H1 (cell line): ENCODE results near the gene BCO2. TPM values are rescaled to one million over a fixed set of nuclear protein-coding genes. Genes with fewer than 3 reads are reported as not detected.

Experiments
- CTCF ChIA-PET: fragments of 300-600 bp; sonication (Branson Sonifier 250); formaldehyde crosslinking; loops from one replicate; lab custom pipeline; 2021; ENCODE audit not compliant: partially characterized antibody; lab: Charles Lee
- POLR2A ChIA-PET: fragments of 300-600 bp; sonication (Branson Sonifier 250); formaldehyde crosslinking; loops from one replicate; lab custom pipeline; 2021; ENCODE audit warnings: inconsistent platforms; ENCODE audit not compliant: partially characterized antibody; lab: Charles Lee
- DNase-seq, 2 experiments: peaks; one replicate each; pipeline versions ENCODE4 v3.0.0 to v3.0.0-alpha.2; 2010 to 2022; ENCODE audit warnings: low spot score in 2 of 2, low read depth in 1 of 2, mixed read lengths in 1 of 2
- FAIRE-seq: peaks from 2 replicates; lab custom pipeline; 2011; peaks lifted over from hg19 to GRCh38; lab: Jason Lieb, UNC
- H2AFZ ChIP-seq: 2 replicates; pipeline ENCODE4 v1.8.1; 2012; ENCODE audit warnings: low read length, inconsistent platforms
- H2AK5ac ChIP-seq: 2 replicates; pipeline ENCODE4 v1.6.1; 2013; ENCODE audit warnings: low read depth, low read length
- H2BK120ac ChIP-seq: replicated peaks from 2 replicates; pipeline ENCODE3; 2013; ENCODE audit warnings: low read depth, low read length, inconsistent platforms
- H2BK12ac ChIP-seq: 2 replicates; pipeline ENCODE4 v1.6.1; 2013; ENCODE audit warnings: low read depth, low read length
- H2BK15ac ChIP-seq: 2 replicates; pipeline ENCODE4 v1.6.1; 2013; ENCODE audit warnings: low read length
- H2BK20ac ChIP-seq: 2 replicates; pipeline ENCODE4 v1.6.1; 2013; ENCODE audit warnings: low read length
- H2BK5ac ChIP-seq: 2 replicates; pipeline ENCODE4 v1.6.1; 2013; ENCODE audit warnings: low read depth, low read length
- H3K14ac ChIP-seq: 2 replicates; pipeline ENCODE4 v1.6.1; 2013; ENCODE audit warnings: inconsistent platforms; ENCODE audit not compliant: insufficient read length
- H3K18ac ChIP-seq: 2 replicates; pipeline ENCODE4 v1.6.1; 2013; ENCODE audit warnings: low read length; ENCODE audit errors: extremely low read depth
- H3K23ac ChIP-seq: 2 replicates; pipeline ENCODE4 v1.6.1; 2013; ENCODE audit warnings: inconsistent platforms; ENCODE audit not compliant: insufficient read length
- H3K23me2 ChIP-seq: 2 replicates; pipeline ENCODE4 v1.6.1; 2013; ENCODE audit warnings: low read depth, low read length
- H3K27ac ChIP-seq: 2 replicates; pipeline ENCODE4 v1.6.1; 2011; ENCODE audit warnings: low read depth, low read length, inconsistent platforms
- H3K27me3 ChIP-seq, 4 experiments: replicated peaks in 1 of 4; 1 replicate in 1 of 4; 2 replicates in 3 of 4; pipeline versions ENCODE4 v1.6.1 to v1.8.1; 2011 to 2013; ENCODE audit warnings: low read length in 3 of 4, mild to moderate bottlenecking in 3 of 4, inconsistent platforms in 2 of 4, mixed read lengths in 2 of 4, moderate library complexity in 1 of 4; ENCODE audit not compliant: control insufficient read depth in 3 of 4, insufficient read depth in 3 of 4; ENCODE audit errors: extremely low read depth in 1 of 4
- H3K36me3 ChIP-seq, 4 experiments: 2 replicates each; pipeline versions ENCODE4 v1.6.1 to v1.8.1; 2011 to 2013; ENCODE audit warnings: mild to moderate bottlenecking in 4 of 4, low read length in 3 of 4, moderate library complexity in 2 of 4, control low read depth in 1 of 4, inconsistent platforms in 1 of 4; ENCODE audit not compliant: insufficient read depth in 4 of 4, control insufficient read depth in 2 of 4
- H3K4ac ChIP-seq: replicated peaks from 2 replicates; pipeline ENCODE3; 2013; ENCODE audit warnings: low read length, low read depth, mixed read lengths, inconsistent platforms; ENCODE audit not compliant: insufficient read length
- H3K4me1 ChIP-seq, 4 experiments: replicated peaks in 1 of 4; 1 replicate in 1 of 4; 2 replicates in 3 of 4; pipeline versions ENCODE4 v1.6.1 to v1.8.1; 2011 to 2013; ENCODE audit warnings: low read length in 3 of 4, inconsistent platforms in 2 of 4, mixed read lengths in 1 of 4; ENCODE audit not compliant: insufficient read depth in 4 of 4, control insufficient read depth in 3 of 4
- H3K4me2 ChIP-seq, 2 experiments: 2 replicates each; pipeline versions ENCODE4 v1.6.1 to v1.8.1; 2011 to 2013; ENCODE audit warnings: low read depth in 2 of 2, low read length in 2 of 2, control low read depth in 1 of 2, inconsistent platforms in 1 of 2, mild to moderate bottlenecking in 1 of 2; ENCODE audit not compliant: insufficient read depth in 1 of 2
- H3K4me3 ChIP-seq, 4 experiments: fragments of 200-600, 300-600 bp in 1 of 4; sonication (generic), shearing (Covaris generic), sonication (Bioruptor Twin) in 1 of 4; 2 replicates each; pipeline versions ENCODE4 v1.5.1 to v1.8.1; 2011 to 2016; ENCODE audit warnings: low read length in 4 of 4, low read depth in 3 of 4, control low read depth in 2 of 4, inconsistent platforms in 2 of 4, mild to moderate bottlenecking in 2 of 4, mixed read lengths in 1 of 4, moderate library complexity in 1 of 4; ENCODE audit not compliant: insufficient read depth in 2 of 4; ENCODE audit errors: extremely low read depth in 1 of 4
- H3K56ac ChIP-seq: replicated peaks from 2 replicates; pipeline ENCODE3; 2013; ENCODE audit warnings: low read depth, mild to moderate bottlenecking, mixed read lengths, low read length, inconsistent platforms; ENCODE audit not compliant: insufficient read length
- H3K79me1 ChIP-seq: 2 replicates; pipeline ENCODE4 v1.6.1; 2013; ENCODE audit warnings: low read depth, low read length, control low read depth
- H3K79me2 ChIP-seq, 2 experiments: 2 replicates each; pipeline versions ENCODE4 v1.6.1 to v1.8.1; 2012 to 2013; ENCODE audit warnings: low read length in 2 of 2, mild to moderate bottlenecking in 2 of 2, inconsistent platforms in 1 of 2; ENCODE audit not compliant: insufficient read depth in 2 of 2, control insufficient read depth in 1 of 2
- H3K9ac ChIP-seq, 4 experiments: replicated peaks in 1 of 4; 1 replicate in 1 of 4; 2 replicates in 3 of 4; pipeline versions ENCODE4 v1.6.1 to v1.8.1; 2011 to 2013; ENCODE audit warnings: low read depth in 3 of 4, low read length in 3 of 4, control low read depth in 2 of 4, mild to moderate bottlenecking in 2 of 4, moderate library complexity in 2 of 4, inconsistent platforms in 1 of 4; ENCODE audit errors: extremely low read depth in 1 of 4
- H3K9me3 ChIP-seq, 2 experiments: 2 replicates each; pipeline versions ENCODE4 v1.6.1 to v1.8.1; 2012 to 2013; ENCODE audit warnings: mild to moderate bottlenecking in 2 of 2, moderate library complexity in 2 of 2, control low read depth in 1 of 2, inconsistent platforms in 1 of 2, low read depth in 1 of 2, low read length in 1 of 2, mixed read lengths in 1 of 2; ENCODE audit not compliant: insufficient read depth in 2 of 2
- H4K20me1 ChIP-seq, 2 experiments: replicated peaks in 1 of 2; 2 replicates each; pipeline versions ENCODE3 to v1.8.1; 2011 to 2013; ENCODE audit warnings: inconsistent platforms in 2 of 2, low read length in 2 of 2, mild to moderate bottlenecking in 1 of 2; ENCODE audit not compliant: insufficient read depth in 2 of 2, control insufficient read depth in 1 of 2
- H4K5ac ChIP-seq: 2 replicates; pipeline ENCODE4 v1.6.1; 2013; ENCODE audit warnings: low read length, low read depth, mixed read lengths, inconsistent platforms; ENCODE audit not compliant: insufficient read length
- H4K8ac ChIP-seq: 2 replicates; pipeline ENCODE4 v1.8.0; 2013; ENCODE audit warnings: mild to moderate bottlenecking, moderate library complexity, low read length, inconsistent platforms; ENCODE audit not compliant: insufficient read depth; ENCODE audit errors: extremely low read depth
- H4K91ac ChIP-seq: replicated peaks from 2 replicates; pipeline ENCODE3; 2013; ENCODE audit warnings: low read length, mixed read lengths, inconsistent platforms; ENCODE audit not compliant: insufficient read length
- BRCA1 ChIP-seq: IDR thresholded peaks from 2 replicates; pipeline ENCODE4 v1.6.1; 2012; ENCODE audit warnings: low read depth, low read length, improper control_type of control experiment
- CEBPB ChIP-seq: IDR thresholded peaks from 2 replicates; pipeline ENCODE4 v1.6.1; 2012; ENCODE audit warnings: low read depth, low read length
- CHD1 ChIP-seq: IDR thresholded peaks from 2 replicates; pipeline ENCODE4 v1.6.1; 2012; ENCODE audit warnings: low read depth, low read length, improper control_type of control experiment
- CTBP2 ChIP-seq: IDR thresholded peaks from 2 replicates; pipeline ENCODE4 v1.7.0; 2011; ENCODE audit warnings: borderline replicate concordance, mild to moderate bottlenecking, moderate library complexity, mixed read lengths, low read length; ENCODE audit not compliant: insufficient read depth, insufficient read length
- HDAC6 ChIP-seq: IDR thresholded peaks from one replicate; pipeline ENCODE4 v1.7.1; 2012; ENCODE audit warnings: low read depth, mild to moderate bottlenecking, inconsistent platforms, low read length, moderate library complexity
- KDM5A ChIP-seq: fragments of 200-600 bp; IDR thresholded peaks from 2 replicates; pipeline ENCODE4 v1.7.1; 2012; ENCODE audit warnings: mild to moderate bottlenecking, low read length, inconsistent platforms, mixed read lengths
- MAX ChIP-seq: IDR thresholded peaks from 2 replicates; pipeline ENCODE4 v1.6.1; 2012; ENCODE audit warnings: inconsistent platforms
- NANOG ChIP-seq: IDR thresholded peaks from 2 replicates; pipeline ENCODE4 v1.6.1; 2011; ENCODE audit warnings: low read length, low read depth, mild to moderate bottlenecking, inconsistent platforms; ENCODE audit not compliant: insufficient read depth, poor library complexity, severe bottlenecking
- POLR2AphosphoS5 ChIP-seq: IDR thresholded peaks from 2 replicates; pipeline ENCODE4 v1.6.1; 2011; ENCODE audit warnings: low read depth, low read length
- RAD21 ChIP-seq, 2 experiments: IDR thresholded peaks in 1 of 2; conservative IDR thresholded peaks in 1 of 2; 2 replicates each; pipeline ENCODE4 v1.6.1; 2011; ENCODE audit warnings: low read depth in 2 of 2, low read length in 2 of 2, improper control_type of control experiment in 1 of 2, inconsistent platforms in 1 of 2, mild to moderate bottlenecking in 1 of 2, moderate library complexity in 1 of 2
- RNF2 ChIP-seq: fragments of 200-900, 300-1000 bp; sonication (generic); IDR thresholded peaks from 2 replicates; pipeline ENCODE4 v1.7.1; 2016; ENCODE audit warnings: borderline replicate concordance, low read depth, mild to moderate bottlenecking, antibody characterized with exemption, low read length; ENCODE audit not compliant: poor library complexity, severe bottlenecking; ENCODE audit errors: missing control alignments
- TCF12 ChIP-seq: IDR thresholded peaks from 2 replicates; pipeline ENCODE4 v1.6.1; 2011; ENCODE audit warnings: low read depth, mild to moderate bottlenecking, low read length
- WGBS, 2 experiments: shearing (Covaris generic) in 1 of 2; methylation state at CpG; one replicate each; pipeline versions ENCODE4 v1.1.6 to v1.1.7; 2013 to 2015; ENCODE audit warnings: low lambda C conversion rate in 2 of 2, mixed read lengths in 2 of 2, inconsistent platforms in 1 of 2, low coverage in 1 of 2, missing lambda C conversion rate in 1 of 2; ENCODE audit not compliant: insufficient replicate concordance in 2 of 2, insufficient coverage in 1 of 2, insufficient read length in 1 of 2; ENCODE audit errors: extremely low coverage in 1 of 2, missing lambda C conversion rate in 1 of 2; 5-methylcytosine and 5-hydroxymethylcytosine counted together
- polyA plus RNA-seq, 7 experiments: library from polyadenylated mRNA; depleted of rRNA in 3 of 7; stranded (reverse) in 5 of 7; unstranded in 2 of 7; fragments of >200 nt in 5 of 7; fragments of 200-250 nt in 2 of 7; gene quantifications; 1 replicate in 5 of 7; 2 replicates in 1 of 7; 4 replicates in 1 of 7; pipeline versions ENCODE4 v1.2.1 to v1.2.3, GENCODE V29; 2011 to 2013; ENCODE audit warnings: missing spikeins in 2 of 7, mixed read lengths in 2 of 7
- total RNA-seq: library from RNA; stranded (reverse); fragmentation: NEBNext Ultra II Directional; extraction: Animal tissue kit (Norgen Biotek cat#: 25700); gene quantifications from 2 replicates; pipeline ENCODE4 v1.2.1, GENCODE V29; 2021

The BCO2 gene
- total and polyA plus RNA-seq, 2 of the 8 experiments (the other 6 are each of a cell fraction or from before 2014, with no cell fraction given), result 0.42 to 0.82 TPM

GRCh38 chr11:112160091-112160848 lies 15.0 kb upstream of the BCO2 start:
- WGBS, 2 experiments, result 89% methylated on average over 2 of the region's 2 CpGs; no CpG with 5 or more reads in 1 of the 2 experiments
- CTCF ChIA-PET, result interaction anchor here (1.4 to 1.9 kb wide), 2 partner anchors 9 to 14 kb away, joined by 6 read pairs; no protein-coding TSS in a partner anchor
- TF ChIP-seq HDAC6 (no peak), BRCA1 (no peak), CTBP2 (no peak), CEBPB (no peak), RNF2 (no peak), POLR2AphosphoS5 (no peak), CHD1 (no peak), KDM5A (no peak), TCF12 (no peak), MAX (no peak), NANOG (no peak), RAD21 (IDR thresholded peaks at IDR 0.05 in 1 of 2, conservative IDR thresholded peaks at IDR 0.05 in 1 of 2; ENCODE audit: low read depth in 2 of 2, low read length in 2 of 2) (no peak)

More at GRCh38 chr11:112160091-112160848, 15.0 kb upstream of the BCO2 start:
- H3K4ac ChIP-seq, result no peak overlapping the region
- no peak overlapping the region for H2BK120ac ChIP-seq
- H4K20me1 ChIP-seq, result no peaks in the 10 kb centered on the region
- no peak overlapping the region for H3K4me3 ChIP-seq
- H2BK15ac ChIP-seq, result no peak overlapping the region
- H3K36me3 ChIP-seq, result no peaks in the 10 kb centered on the region
- no peak for DNase-seq
- no peak overlapping the region for H3K23ac ChIP-seq
- H3K9ac ChIP-seq, result no peak overlapping the region
- no peak overlapping the region for H3K56ac ChIP-seq
- no peak overlapping the region for H2AFZ ChIP-seq
- no peak overlapping the region for H3K18ac ChIP-seq
- no peak overlapping the region for H3K27ac ChIP-seq
- POLR2A ChIA-PET, result no interaction called here
- no peaks in the 10 kb centered on the region for H3K79me2 ChIP-seq
- no peak overlapping the region for H2BK20ac ChIP-seq
- no peak overlapping the region for H3K4me2 ChIP-seq
- H3K79me1 ChIP-seq, result no peaks in the 10 kb centered on the region
- no peak for FAIRE-seq
- H2AK5ac ChIP-seq, result no peak overlapping the region
- H3K27me3 ChIP-seq, result no peaks in the 10 kb centered on the region
- no peak overlapping the region for H2BK5ac ChIP-seq
- H2BK12ac ChIP-seq, result no peak overlapping the region
- H3K4me1 ChIP-seq, result no peaks in the 10 kb centered on the region; a peak in 1 of 7 replicates
- H3K14ac ChIP-seq, result no peak overlapping the region
- no peak overlapping the region for H4K5ac ChIP-seq
- H4K8ac ChIP-seq, result no peak overlapping the region
- no peaks in the 10 kb centered on the region for H3K9me3 ChIP-seq
- H4K91ac ChIP-seq, result no peak overlapping the region
- no peaks in the 10 kb centered on the region; the same call in 1 of the 2 replicates for H3K23me2 ChIP-seq
